PC-9 (cell line): ENCODE measurements around the gene NLRP11.

Experiments used
- EZH2 ChIP-seq: fragments of 200-600 bp; sonication (generic); IDR thresholded peaks from 2 replicates; pipeline ENCODE4 v1.8.0; 2017; ENCODE audit warnings: antibody characterized with exemption, low read depth
- TF ChIP-seq, protein P1 (sequence below): fragments of 200-600 bp; sonication (generic); conservative IDR thresholded peaks from 2 replicates; pipeline ENCODE4 v1.6.1; 2017; ENCODE audit warnings: mixed run types, antibody characterized with exemption, mild to moderate bottlenecking, moderate library complexity

GRCh38 chr19:55857974-55858373 lies 26.2 kb upstream of the NLRP11 start:
- TF ChIP-seq, protein P1, sequence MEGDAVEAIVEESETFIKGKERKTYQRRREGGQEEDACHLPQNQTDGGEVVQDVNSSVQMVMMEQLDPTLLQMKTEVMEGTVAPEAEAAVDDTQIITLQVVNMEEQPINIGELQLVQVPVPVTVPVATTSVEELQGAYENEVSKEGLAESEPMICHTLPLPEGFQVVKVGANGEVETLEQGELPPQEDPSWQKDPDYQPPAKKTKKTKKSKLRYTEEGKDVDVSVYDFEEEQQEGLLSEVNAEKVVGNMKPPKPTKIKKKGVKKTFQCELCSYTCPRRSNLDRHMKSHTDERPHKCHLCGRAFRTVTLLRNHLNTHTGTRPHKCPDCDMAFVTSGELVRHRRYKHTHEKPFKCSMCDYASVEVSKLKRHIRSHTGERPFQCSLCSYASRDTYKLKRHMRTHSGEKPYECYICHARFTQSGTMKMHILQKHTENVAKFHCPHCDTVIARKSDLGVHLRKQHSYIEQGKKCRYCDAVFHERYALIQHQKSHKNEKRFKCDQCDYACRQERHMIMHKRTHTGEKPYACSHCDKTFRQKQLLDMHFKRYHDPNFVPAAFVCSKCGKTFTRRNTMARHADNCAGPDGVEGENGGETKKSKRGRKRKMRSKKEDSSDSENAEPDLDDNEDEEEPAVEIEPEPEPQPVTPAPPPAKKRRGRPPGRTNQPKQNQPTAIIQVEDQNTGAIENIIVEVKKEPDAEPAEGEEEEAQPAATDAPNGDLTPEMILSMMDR = no peak
- 0 out of 2 replicates have a peak, but pooled peaks have one; percentile 31 for TF ChIP-seq EZH2
